ENCODE data around the gene GRB7.
"Not testable (repeated sequence)": the region's sequence is repeated elsewhere in the genome, so short reads cannot be mapped to it uniquely, and the experiment has no call there.

The GRB7 gene

DNA sequence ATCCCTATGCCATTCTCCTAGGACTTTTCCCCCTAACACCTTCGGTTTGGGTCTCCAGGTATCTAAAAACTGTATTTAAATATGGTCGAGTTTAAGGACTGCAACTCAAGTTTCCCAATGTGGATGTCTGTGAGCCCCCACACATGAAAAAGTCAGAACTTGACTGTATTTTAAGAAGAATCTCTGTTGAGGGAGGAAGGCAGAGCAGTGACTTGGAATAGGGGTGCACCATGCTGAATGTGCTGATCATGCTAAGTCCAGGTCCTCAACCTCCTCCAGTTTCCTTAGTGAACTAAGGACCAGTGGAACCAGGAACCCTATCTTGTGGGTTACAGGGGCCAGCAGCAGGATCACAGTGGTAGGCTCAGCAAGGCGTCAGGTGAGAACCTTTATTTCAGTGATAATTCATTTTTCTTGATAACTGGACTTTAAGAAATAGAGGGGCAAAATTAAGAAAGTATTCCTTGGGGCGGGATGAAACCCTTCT is 19.5 kb downstream of the GRB7 start:
- FAIRE-seq = no peak
- TF ChIP-seq TAF1 (IDR thresholded peaks at IDR 0.05; ENCODE audit: borderline replicate concordance, low read depth, low read length) (no peak), POLR2A (IDR thresholded peaks at IDR 0.05; ENCODE audit: low read depth, low read length) (no peak), POLR2AphosphoS5 (IDR thresholded peaks at IDR 0.05; ENCODE audit: low read depth, low read length) (no peak; the same call in 1 of the 2 replicates)
- no peak for DNase-seq (ENCODE audit: insufficient read length)

DNA sequence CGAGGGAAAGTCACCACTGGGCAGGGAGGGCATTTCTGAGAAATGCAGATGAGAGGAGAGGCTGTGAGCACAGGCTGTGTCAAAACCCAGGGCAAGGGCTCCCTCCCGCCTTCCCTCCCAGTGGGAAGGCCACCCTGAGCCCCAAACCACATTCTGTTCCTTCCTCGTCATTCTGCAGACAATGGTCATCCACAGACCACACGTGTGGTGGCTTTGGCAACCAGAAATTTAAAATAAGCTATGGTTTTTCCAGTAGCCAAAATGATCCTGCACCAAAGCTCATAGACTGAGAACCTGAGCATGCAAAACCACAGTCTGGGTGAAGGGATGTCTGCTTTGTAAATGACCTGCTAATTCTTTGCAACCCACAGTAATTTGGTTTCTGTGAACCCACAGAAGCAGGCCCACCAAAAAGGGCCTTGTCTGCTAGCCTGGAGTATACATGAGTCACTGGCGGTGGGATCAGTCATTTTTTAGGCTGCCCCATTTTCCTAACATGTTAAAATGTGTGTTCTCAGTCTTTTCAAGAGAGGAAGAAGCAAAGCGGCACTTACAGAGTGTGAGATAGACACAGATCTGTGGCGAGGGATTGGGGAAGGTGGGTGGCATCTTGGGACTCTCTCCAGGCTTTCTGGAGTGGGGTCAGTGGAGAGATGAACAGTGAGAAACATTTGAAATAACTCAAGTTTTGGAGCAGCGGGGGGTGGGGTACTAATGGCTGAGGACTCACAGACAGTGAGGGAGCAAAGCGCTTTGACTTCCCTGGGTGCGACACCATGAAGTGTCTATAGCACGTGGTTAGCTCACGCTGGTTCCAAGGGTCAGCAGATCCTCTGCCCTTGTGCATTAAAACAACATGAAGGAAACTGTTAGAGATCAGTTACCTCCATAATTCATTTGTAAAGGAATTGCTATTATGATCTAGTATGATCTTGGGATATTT is 20.5 kb downstream of the GRB7 start:
- DNase-seq (ENCODE audit: insufficient read length) = no peak
- peak; percentile 91 for FAIRE-seq
- TF ChIP-seq POLR2AphosphoS5 (IDR thresholded peaks at IDR 0.05; ENCODE audit: low read depth, low read length) (peak; percentile 66; the same call in 1 of the 2 replicates), TAF1 (IDR thresholded peaks at IDR 0.05; ENCODE audit: borderline replicate concordance, low read depth, low read length) (no peak), POLR2A (IDR thresholded peaks at IDR 0.05; ENCODE audit: low read depth, low read length) (peak; percentile 42; the same call in 1 of the 2 replicates)

GRCh38 chr17:39759204-39759603 is 21.5 kb downstream of the GRB7 start:
- FAIRE-seq (peak; percentile 77), DNase-seq (ENCODE audit: insufficient read length) (no peak)
- TF ChIP-seq TAF1 (IDR thresholded peaks at IDR 0.05; ENCODE audit: borderline replicate concordance, low read depth, low read length) (no peak), POLR2A (IDR thresholded peaks at IDR 0.05; ENCODE audit: low read depth, low read length) (no peak; the same call in 1 of the 2 replicates), POLR2AphosphoS5 (IDR thresholded peaks at IDR 0.05; ENCODE audit: low read depth, low read length) (no peak)

DNA sequence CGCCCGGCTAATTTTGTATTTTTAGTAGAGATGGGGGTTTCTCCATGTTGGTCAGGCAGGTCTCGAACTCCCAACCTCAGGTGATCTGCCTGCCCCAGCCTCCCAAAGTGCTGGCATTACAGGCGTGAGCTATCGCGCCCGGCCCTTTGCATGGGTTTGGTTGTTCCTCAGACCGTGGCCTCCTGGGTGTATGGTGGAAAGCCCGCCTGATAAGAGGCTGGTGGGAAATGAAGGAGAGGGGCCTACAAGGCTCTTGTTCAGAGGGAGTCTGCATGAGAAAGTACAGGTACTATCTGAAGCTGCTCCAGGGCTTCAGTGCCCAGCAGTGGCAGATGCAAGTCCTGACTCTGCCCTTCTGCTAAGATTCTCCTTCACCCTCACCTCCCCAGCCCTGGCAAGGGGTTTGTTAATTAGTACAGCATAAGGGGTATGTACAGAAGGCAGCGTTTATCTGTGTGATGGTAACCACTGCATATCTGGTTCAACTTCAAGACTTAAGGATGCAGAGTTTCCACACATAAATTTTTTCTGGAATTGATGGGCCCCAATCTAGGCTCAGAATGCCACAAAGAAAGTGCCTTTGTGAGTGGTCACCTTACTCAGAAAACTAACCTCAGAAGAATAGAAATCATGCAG is 24.2 kb downstream of the GRB7 start:
- TF ChIP-seq POLR2AphosphoS5 (IDR thresholded peaks at IDR 0.05; ENCODE audit: low read depth, low read length) (no peak), POLR2A (IDR thresholded peaks at IDR 0.05; ENCODE audit: low read depth, low read length) (no peak), TAF1 (IDR thresholded peaks at IDR 0.05; ENCODE audit: borderline replicate concordance, low read depth, low read length) (no peak)
- no peak for DNase-seq (ENCODE audit: insufficient read length)
- peak; percentile 57 for FAIRE-seq

DNA sequence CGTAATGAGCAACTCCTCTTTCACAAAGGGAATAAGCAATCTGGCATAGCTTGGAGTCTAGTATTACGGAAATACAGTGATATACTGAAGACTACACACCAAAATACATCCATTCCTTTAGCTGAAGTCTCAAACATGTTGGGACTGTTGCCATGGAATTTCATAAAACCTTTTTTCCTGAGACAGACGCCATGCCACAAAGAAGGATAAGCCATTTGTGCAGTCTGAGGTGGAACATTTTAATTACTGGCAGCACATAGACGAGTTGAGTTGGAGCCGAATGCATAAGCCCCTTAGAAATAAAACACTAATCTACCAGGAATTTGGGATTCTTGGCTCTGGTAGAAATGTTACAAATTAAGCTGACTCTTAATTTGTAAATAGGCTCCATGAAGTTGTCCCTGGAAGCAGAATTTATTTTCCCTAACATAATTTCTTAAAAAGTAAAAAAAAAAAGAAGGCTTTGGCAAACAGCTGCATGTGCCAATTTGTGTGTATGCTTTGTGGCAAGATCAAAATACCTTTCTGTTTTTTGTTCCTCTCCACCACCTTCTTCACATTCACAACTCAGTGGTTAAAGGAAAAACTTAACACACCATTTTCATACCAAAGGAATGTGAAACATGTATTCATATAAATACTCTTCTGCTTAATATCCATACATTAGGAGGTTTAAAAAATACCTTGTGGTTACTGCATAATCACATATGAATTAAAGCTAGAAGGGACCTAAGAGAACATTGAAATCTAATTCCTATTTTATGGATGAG is 25.5 kb downstream of the GRB7 start:
- DNase-seq (ENCODE audit: insufficient read length) (no peak), FAIRE-seq (no peak)
- no peak for TF ChIP-seq POLR2A (IDR thresholded peaks at IDR 0.05; ENCODE audit: low read depth, low read length)
- TF ChIP-seq TAF1 (IDR thresholded peaks at IDR 0.05; ENCODE audit: borderline replicate concordance, low read depth, low read length) = no peak
- TF ChIP-seq POLR2AphosphoS5 (IDR thresholded peaks at IDR 0.05; ENCODE audit: low read depth, low read length) = 0 out of 2 replicates have a peak, but pooled peaks have one; percentile 16

DNA sequence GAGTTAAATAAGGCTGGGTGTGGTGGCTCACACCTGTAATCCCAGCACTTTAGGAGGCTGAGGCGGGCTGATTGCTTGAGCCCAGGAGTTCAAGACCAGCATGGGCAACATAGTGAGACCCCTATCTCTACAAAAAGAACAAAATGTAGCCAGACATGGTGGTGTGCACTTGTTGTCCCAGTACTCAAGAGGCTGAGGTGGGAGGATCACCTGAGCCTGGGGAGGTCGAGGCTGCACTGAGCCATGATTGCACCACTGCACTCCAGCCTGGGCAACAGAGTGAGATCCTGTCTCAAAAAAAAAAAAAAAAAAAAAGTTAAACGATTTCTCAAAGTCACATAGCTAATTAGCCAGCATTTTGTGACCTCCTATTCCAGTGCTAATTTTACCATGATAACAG is 26.4 kb downstream of the GRB7 start:
- not testable (repeated sequence) for FAIRE-seq; DNase-seq (ENCODE audit: insufficient read length)

- FAIRE-seq = no peak
- no peak for DNase-seq (ENCODE audit: insufficient read length)
- TF ChIP-seq TAF1 (IDR thresholded peaks at IDR 0.05; ENCODE audit: borderline replicate concordance, low read depth, low read length) (no peak), POLR2AphosphoS5 (IDR thresholded peaks at IDR 0.05; ENCODE audit: low read depth, low read length) (no peak)
These were observed 27.4 kb downstream of the GRB7 start for GRCh38 chr17:39765175-39765574.

GRCh38 chr17:39765766-39766165 is 28.0 kb downstream of the GRB7 start:
- no peak for FAIRE-seq
- TF ChIP-seq POLR2AphosphoS5 (IDR thresholded peaks at IDR 0.05; ENCODE audit: low read depth, low read length) = no peak
- TF ChIP-seq TAF1 (IDR thresholded peaks at IDR 0.05; ENCODE audit: borderline replicate concordance, low read depth, low read length) = no peak
- TF ChIP-seq POLR2A (IDR thresholded peaks at IDR 0.05; ENCODE audit: low read depth, low read length) = no peak
- DNase-seq (ENCODE audit: insufficient read length) = no peak

DNA sequence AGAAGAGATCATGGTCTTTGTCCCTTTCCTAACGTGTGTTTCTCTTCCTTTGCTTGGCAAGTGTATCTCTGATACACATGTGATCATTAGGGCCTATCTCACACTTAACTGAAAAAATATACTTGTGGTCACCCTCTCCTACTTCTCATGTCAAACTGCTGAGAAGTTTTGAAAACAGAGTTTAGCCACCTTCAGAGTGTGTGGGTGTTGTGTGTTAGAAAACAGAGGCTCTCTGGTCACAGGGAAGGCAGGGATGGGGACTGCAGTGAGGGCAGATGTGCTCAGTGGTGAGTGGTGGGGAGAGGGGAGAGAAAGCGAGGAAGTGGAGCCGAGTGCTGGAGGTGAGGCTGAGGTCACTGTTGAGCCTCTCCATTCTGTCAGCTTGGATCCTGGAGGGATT is 29.4 kb downstream of the GRB7 start:
- FAIRE-seq (peak; percentile 70), DNase-seq (ENCODE audit: insufficient read length) (no peak)
- peak; percentile 38; the same call in 1 of the 2 replicates for TF ChIP-seq POLR2AphosphoS5 (IDR thresholded peaks at IDR 0.05; ENCODE audit: low read depth, low read length)
- no peak for TF ChIP-seq POLR2A (IDR thresholded peaks at IDR 0.05; ENCODE audit: low read depth, low read length)
- no peak for TF ChIP-seq TAF1 (IDR thresholded peaks at IDR 0.05; ENCODE audit: borderline replicate concordance, low read depth, low read length)

DNA sequence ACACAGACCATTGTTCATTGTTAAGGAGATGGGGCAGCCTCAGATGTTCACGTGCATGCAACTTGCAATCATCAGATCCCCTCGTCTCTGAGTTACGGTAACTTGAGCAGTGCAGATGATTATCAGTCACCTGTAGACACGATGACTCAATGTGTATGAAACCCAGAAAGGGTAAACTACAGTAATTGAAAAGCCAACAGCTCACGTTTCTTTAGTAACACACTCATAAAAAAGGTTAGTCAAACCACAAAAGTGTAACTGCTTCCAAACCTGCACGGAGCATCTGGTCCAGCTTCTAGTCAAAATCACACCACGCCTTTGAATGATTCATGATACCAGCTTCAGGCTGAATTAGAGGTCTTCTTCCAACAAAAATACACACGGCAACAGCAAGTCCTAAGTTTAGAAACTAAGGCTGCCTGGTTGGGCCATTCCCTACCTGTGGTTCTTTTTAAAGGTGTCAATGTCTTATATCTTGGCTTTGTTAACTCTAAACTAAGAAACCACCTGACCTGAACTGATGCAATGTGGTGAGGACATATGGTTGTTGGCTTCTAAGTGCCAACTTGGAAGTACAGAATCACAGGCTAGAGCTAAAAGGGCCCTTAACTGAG is 32.3 kb downstream of the GRB7 start:
- FAIRE-seq (no peak), DNase-seq (ENCODE audit: insufficient read length) (no peak)
- TF ChIP-seq POLR2AphosphoS5 (IDR thresholded peaks at IDR 0.05; ENCODE audit: low read depth, low read length) (no peak), TAF1 (IDR thresholded peaks at IDR 0.05; ENCODE audit: borderline replicate concordance, low read depth, low read length) (no peak), POLR2A (IDR thresholded peaks at IDR 0.05; ENCODE audit: low read depth, low read length) (no peak; the same call in 1 of the 2 replicates)

DNA sequence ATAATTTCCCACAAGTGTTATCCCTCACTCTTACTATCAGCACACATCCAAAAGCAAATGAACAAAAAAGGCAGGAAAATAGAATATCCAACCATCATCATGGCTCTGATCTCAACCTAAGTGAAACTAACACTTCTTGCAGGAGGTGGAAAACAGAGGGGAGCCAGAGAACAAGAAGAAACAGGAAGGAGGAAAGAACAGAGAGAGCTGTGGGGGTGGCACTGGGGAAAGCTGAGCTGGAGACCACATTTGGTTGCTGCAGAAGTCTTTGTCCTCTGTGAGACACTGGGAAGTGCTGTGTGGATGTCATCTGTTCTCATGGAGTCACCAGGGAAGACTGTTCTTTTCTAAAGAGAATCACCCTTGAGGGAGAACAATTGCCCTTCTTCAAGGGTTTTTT is 34.7 kb downstream of the GRB7 start:
- DNase-seq (ENCODE audit: insufficient read length) (no peak), FAIRE-seq (no peak)
- TF ChIP-seq POLR2A (IDR thresholded peaks at IDR 0.05; ENCODE audit: low read depth, low read length) = no peak
- no peak for TF ChIP-seq TAF1 (IDR thresholded peaks at IDR 0.05; ENCODE audit: borderline replicate concordance, low read depth, low read length)
- no peak for TF ChIP-seq POLR2AphosphoS5 (IDR thresholded peaks at IDR 0.05; ENCODE audit: low read depth, low read length)
